B cell (primary cell): ENCODE data around the gene PYGO2. TPM values are rescaled to one million over a fixed set of nuclear protein-coding genes. Genes with fewer than 3 reads are reported as not detected.

Source experiments
- ATAC-seq: fragments of 200-7000 bp; cut with Tn5 transposase; one replicate; pipeline ENCODE4 v1.10.0; 2021; ENCODE audit warnings: low read depth, mild to moderate bottlenecking, moderate number of reproducible peaks, moderate library complexity
- CTCF ChIA-PET: fragments of 350-600 bp; sonication (Branson Sonifier 250); formaldehyde crosslinking; loops from one replicate; lab custom pipeline; 2021; ENCODE audit warnings: antibody characterized with exemption, inconsistent platforms; lab: Charles Lee
- POLR2A ChIA-PET: fragments of 350-600 bp; sonication (Branson Sonifier 250); formaldehyde crosslinking; loops from one replicate; lab custom pipeline; 2021; ENCODE audit warnings: antibody characterized with exemption; lab: Charles Lee
- DNase-seq: peaks from one replicate; pipeline ENCODE4 v3.0.0; 2013
- H2AFZ ChIP-seq: 2 replicates; pipeline ENCODE4 v1.6.1; 2012; ENCODE audit warnings: mild to moderate bottlenecking, low read depth, low read length; ENCODE audit not compliant: insufficient read depth, poor library complexity, severe bottlenecking
- H3K27ac ChIP-seq, 2 donors: 1 replicate in 1 of 2; 2 replicates in 1 of 2; pipeline ENCODE4 v1.5.1; 2012 to 2013; ENCODE audit warnings: low read length in 2 of 2, mild to moderate bottlenecking in 2 of 2, moderate library complexity in 1 of 2
- H3K27me3 ChIP-seq, 4 experiments: fragments of 200-600 bp in 1 of 4; sonication (generic) in 1 of 4; replicated peaks in 1 of 4; 1 replicate in 2 of 4; 2 replicates in 2 of 4; pipeline versions ENCODE4 v1.6.1 to v1.7.0; 2013 to 2016; ENCODE audit warnings: low read length in 3 of 4, mild to moderate bottlenecking in 2 of 4, mixed read lengths in 1 of 4, moderate library complexity in 1 of 4; ENCODE audit not compliant: insufficient read depth in 4 of 4, control insufficient read depth in 3 of 4; ENCODE audit errors: control extremely low read depth in 1 of 4
- H3K36me3 ChIP-seq, 2 experiments: replicated peaks in 1 of 2; 1 replicate in 1 of 2; 2 replicates in 1 of 2; pipeline versions ENCODE4 v1.6.1 to v1.7.1; 2013; ENCODE audit warnings: low read length in 1 of 2; ENCODE audit not compliant: insufficient read depth in 2 of 2, control insufficient read depth in 1 of 2; ENCODE audit errors: control extremely low read depth in 1 of 2, extremely low read depth in 1 of 2
- H3K4me1 ChIP-seq, 2 donors: fragments of 200-600 bp in 1 of 2; sonication (generic) in 1 of 2; 1 replicate in 1 of 2; 2 replicates in 1 of 2; pipeline versions ENCODE4 v1.5.1 to v1.6.1; 2013 to 2017; ENCODE audit warnings: low read length in 2 of 2; ENCODE audit not compliant: control insufficient read depth in 2 of 2, insufficient read depth in 2 of 2
- H3K4me2 ChIP-seq: replicated peaks from 2 replicates; pipeline ENCODE3; 2012; ENCODE audit warnings: mild to moderate bottlenecking, low read depth, low read length; ENCODE audit not compliant: poor library complexity, severe bottlenecking
- H3K4me3 ChIP-seq, 5 experiments: fragments of 200-600 bp in 1 of 5; sonication (generic) in 1 of 5; 1 replicate in 3 of 5; 2 replicates in 2 of 5; pipeline versions ENCODE4 v1.5.1 to v1.7.0; 2011 to 2016; ENCODE audit warnings: low read length in 4 of 5, mild to moderate bottlenecking in 4 of 5, low read depth in 2 of 5, control low read depth in 1 of 5, moderate library complexity in 1 of 5; ENCODE audit not compliant: insufficient read depth in 1 of 5; ENCODE audit errors: control extremely low read depth in 1 of 5, extremely low read depth in 1 of 5
- H3K79me2 ChIP-seq: fragments of 200-600 bp; sonication (generic); one replicate; pipeline ENCODE4 v1.6.0; 2016; ENCODE audit warnings: low read length; ENCODE audit not compliant: control insufficient read depth, insufficient read depth
- H3K9ac ChIP-seq: fragments of 200-600 bp; sonication (generic); 2 replicates; pipeline ENCODE4 v1.6.1; 2017; ENCODE audit warnings: mild to moderate bottlenecking, low read length, moderate library complexity
- H3K9me3 ChIP-seq, 3 donors: one replicate each; pipeline versions ENCODE4 v1.6.1 to v1.7.1; 2013; ENCODE audit warnings: low read length in 2 of 3; ENCODE audit not compliant: control insufficient read depth in 2 of 3, insufficient read depth in 1 of 3; ENCODE audit errors: control extremely low read depth in 1 of 3
- H4K20me1 ChIP-seq: 2 replicates; pipeline ENCODE4 v1.6.0; 2012; ENCODE audit warnings: mild to moderate bottlenecking, low read length; ENCODE audit not compliant: insufficient read depth, control insufficient read depth, poor library complexity, severe bottlenecking
- H3K27ac Mint-ChIP-seq: one replicate; pipeline ENCODE4 v1.8.0; 2021; ENCODE audit warnings: mixed read lengths
- H3K27me3 Mint-ChIP-seq: one replicate; pipeline ENCODE4 v1.8.0; 2021; ENCODE audit warnings: mixed read lengths
- H3K4me1 Mint-ChIP-seq: one replicate; pipeline ENCODE4 v1.8.0; 2021; ENCODE audit warnings: mixed read lengths
- H3K4me3 Mint-ChIP-seq: one replicate; pipeline ENCODE4 v1.8.0; 2021; ENCODE audit warnings: mixed read lengths
- H3K9me3 Mint-ChIP-seq: one replicate; pipeline ENCODE4 v1.8.0; 2022; ENCODE audit warnings: mixed read lengths; ENCODE audit not compliant: insufficient read depth
- EZH2 ChIP-seq: IDR thresholded peaks from 2 replicates; pipeline ENCODE4 v1.6.1; 2012; ENCODE audit warnings: borderline replicate concordance, low read depth, mild to moderate bottlenecking, moderate library complexity, low read length; ENCODE audit not compliant: insufficient read depth, poor library complexity, severe bottlenecking
- WGBS: methylation state at CpG from one replicate; pipeline ENCODE4 v1.1.5; 2013; ENCODE audit warnings: missing lambda C conversion rate; ENCODE audit not compliant: insufficient coverage; 5-methylcytosine and 5-hydroxymethylcytosine counted together
- intact Hi-C: fragments of 100-400 bp; cut with micrococcal nuclease; formaldehyde crosslinking; loops from one replicate; pipeline ENCODE4 v1.10.0; 2022
- polyA plus RNA-seq: library from polyadenylated mRNA; depleted of rRNA; stranded (reverse); fragments of >200 nt; gene quantifications from 2 replicates; pipeline ENCODE4 v1.2.3, GENCODE V29; 2012
- total RNA-seq, 2 donors: library from RNA; stranded (reverse); fragments of 120-200 nt in 1 of 2; gene quantifications; 1 replicate in 1 of 2; 2 replicates in 1 of 2; pipeline versions ENCODE4 v1.2.3 to v1.2.4, GENCODE V29; 2013 to 2022
- TF ChIP-seq, protein P1 (sequence below): fragments of 200-600 bp; IDR thresholded peaks from one replicate; pipeline ENCODE4 v1.8.0; 2022; ENCODE audit warnings: antibody characterized with exemption, mild to moderate bottlenecking

Gene PYGO2
- total and polyA plus RNA-seq, 2 donors (not counting 1 experiment from before 2014, with no cell fraction given) = 22.2 to 52.7 TPM

GRCh38 chr1:154998818-154999570 lies 37.4 kb upstream of the PYGO2 start:
- ChIA-PET CTCF (interaction anchor here (0.6 to 18.4 kb wide), 22 partner anchors 9 to 1289 kb away, joined by 3 to 295 read pairs (median 6); partner anchors contain the start of genes CKS1B, FLAD1, PBXIP1 and PMVK), POLR2A (interaction anchor here (0.7 to 7.4 kb wide), 12 partner anchors 11 to 138 kb away, joined by 3 to 74 read pairs (median 5); partner anchors contain the start of genes CKS1B, FLAD1, PMVK and PYGO2)
- Histone ChIP-seq H3K4me3 (peak overlapping the region; percentile 0 to 93 (median 74)), H3K4me2 (peak overlapping the region; percentile 97), H3K79me2 (peaks cover 21% of the 10 kb centered on the region), H3K27me3 (no peaks in the 10 kb centered on the region), H3K9ac (peak overlapping the region; percentile 75), H3K4me1 (peaks cover 12 to 21% of the 10 kb centered on the region in 2 donors), H2AFZ (peak overlapping the region; percentile 68), H4K20me1 (no peaks in the 10 kb centered on the region), H3K27ac (peak overlapping the region; percentile 39 to 48), H3K36me3 (no peaks in the 10 kb centered on the region), H3K9me3 (no peaks in the 10 kb centered on the region)
- no peaks in the 10 kb centered on the region for H3K27me3 Mint-ChIP-seq
- peak; percentile 78 for DNase-seq
- peak overlapping the region; percentile 84 for H3K27ac Mint-ChIP-seq
- H3K9me3 Mint-ChIP-seq = no peaks in the 10 kb centered on the region
- H3K4me3 Mint-ChIP-seq = peak overlapping the region; percentile 90
- no peak for TF ChIP-seq EZH2
- TF ChIP-seq, protein P1, sequence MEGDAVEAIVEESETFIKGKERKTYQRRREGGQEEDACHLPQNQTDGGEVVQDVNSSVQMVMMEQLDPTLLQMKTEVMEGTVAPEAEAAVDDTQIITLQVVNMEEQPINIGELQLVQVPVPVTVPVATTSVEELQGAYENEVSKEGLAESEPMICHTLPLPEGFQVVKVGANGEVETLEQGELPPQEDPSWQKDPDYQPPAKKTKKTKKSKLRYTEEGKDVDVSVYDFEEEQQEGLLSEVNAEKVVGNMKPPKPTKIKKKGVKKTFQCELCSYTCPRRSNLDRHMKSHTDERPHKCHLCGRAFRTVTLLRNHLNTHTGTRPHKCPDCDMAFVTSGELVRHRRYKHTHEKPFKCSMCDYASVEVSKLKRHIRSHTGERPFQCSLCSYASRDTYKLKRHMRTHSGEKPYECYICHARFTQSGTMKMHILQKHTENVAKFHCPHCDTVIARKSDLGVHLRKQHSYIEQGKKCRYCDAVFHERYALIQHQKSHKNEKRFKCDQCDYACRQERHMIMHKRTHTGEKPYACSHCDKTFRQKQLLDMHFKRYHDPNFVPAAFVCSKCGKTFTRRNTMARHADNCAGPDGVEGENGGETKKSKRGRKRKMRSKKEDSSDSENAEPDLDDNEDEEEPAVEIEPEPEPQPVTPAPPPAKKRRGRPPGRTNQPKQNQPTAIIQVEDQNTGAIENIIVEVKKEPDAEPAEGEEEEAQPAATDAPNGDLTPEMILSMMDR = peak; percentile 79
- ATAC-seq = no peak
- peaks cover 28% of the 10 kb centered on the region for H3K4me1 Mint-ChIP-seq
- intact Hi-C loops = loop anchor here (1.0 kb wide), 3 partner anchors 24 to 44 kb away; no protein-coding TSS in a partner anchor
- 7% methylated on average over 34 of the region's 40 CpGs for WGBS
